ENCODE results near the gene BICDL1. TPM values are rescaled to one million over a fixed set of nuclear protein-coding genes. Genes with fewer than 3 reads are reported as not detected.

Gene BICDL1
- total RNA-seq, 1 experiment from 2014 or later = 3.6 TPM

- ATAC-seq = no peak
- POLR2A ChIA-PET (ENCODE audit: unreplicated experiment) = no interaction called here
- BruUV-seq (replicated peaks) = no TSS peak
Observed at GRCh38 chr12:119949594-119949993, 39.4 kb upstream of the BICDL1 start.

GRCh38 chr12:119956047-119956446 is 33.0 kb upstream of the BICDL1 start:
- H3K36me3 ChIP-seq (ENCODE audit: low read depth, low read length) = no peaks in the 10 kb centered on the region
- no peak for ATAC-seq
- POLR2A ChIA-PET (ENCODE audit: unreplicated experiment) = no interaction called here
- H3K4me1 ChIP-seq (ENCODE audit: insufficient read depth, low read length) = no peaks in the 10 kb centered on the region
- H3K9me2 ChIP-seq (replicated peaks; ENCODE audit: low read length) = no peaks in the 10 kb centered on the region
- intact Hi-C loops (cut with micrococcal nuclease) = no loop called here
- H3F3A ChIP-seq (ENCODE audit: low read length, unreplicated experiment) = no peaks in the 10 kb centered on the region
- DNase-seq = peak; percentile 13
- no peaks in the 10 kb centered on the region for H3K79me2 ChIP-seq (ENCODE audit: low read length)
- H3K27me3 ChIP-seq (ENCODE audit: low read length) = no peaks in the 10 kb centered on the region
- no peaks in the 10 kb centered on the region for H4K20me1 ChIP-seq (ENCODE audit: low read length)
- H3K9ac ChIP-seq (ENCODE audit: low read length) = no peak overlapping the region
- H3K9me3 ChIP-seq (ENCODE audit: low read length) = peaks cover 21% of the 10 kb centered on the region
- TF ChIP-seq EZH2phosphoT487 (IDR thresholded peaks at IDR 0.05; ENCODE audit: borderline replicate concordance, low read length) (no peak), CTCF (conservative IDR thresholded peaks at IDR 0.05; ENCODE audit: low read depth, low read length) (peak; percentile 36)
- no peak overlapping the region for H3K4me3 ChIP-seq (ENCODE audit: low read length)
- H2AFZ ChIP-seq (ENCODE audit: low read length) = no peak overlapping the region
- H3K27ac ChIP-seq (ENCODE audit: low read length) = no peak overlapping the region
- CTCF ChIA-PET = no interaction called here
- no TSS peak for BruUV-seq (replicated peaks)
- H3K4me2 ChIP-seq (ENCODE audit: low read length) = no peak overlapping the region

More at GRCh38 chr12:119949594-119949993, 39.4 kb upstream of the BICDL1 start:
- TF ChIP-seq EZH2 (IDR thresholded peaks at IDR 0.05; ENCODE audit: low read length, unreplicated experiment) (no peak), CTCF (conservative IDR thresholded peaks at IDR 0.05; ENCODE audit: low read depth, low read length) (no peak), EZH2phosphoT487 (IDR thresholded peaks at IDR 0.05; ENCODE audit: borderline replicate concordance, low read length) (no peak)
- Histone ChIP-seq H3K9me2 (replicated peaks; ENCODE audit: low read length) (no peaks in the 10 kb centered on the region), H3K4me1 (ENCODE audit: insufficient read depth, low read length) (no peaks in the 10 kb centered on the region), H2AFZ (ENCODE audit: low read length) (no peak overlapping the region), H3K9ac (ENCODE audit: low read length) (no peak overlapping the region), H4K20me1 (ENCODE audit: low read length) (no peaks in the 10 kb centered on the region), H3K4me3 (ENCODE audit: low read length) (no peak overlapping the region), H3K4me2 (ENCODE audit: low read length) (no peak overlapping the region), H3K9me3 (ENCODE audit: low read length) (no peaks in the 10 kb centered on the region), H3K79me2 (ENCODE audit: low read length) (no peaks in the 10 kb centered on the region), H3K36me3 (ENCODE audit: low read depth, low read length) (no peaks in the 10 kb centered on the region), H3K27me3 (ENCODE audit: low read length) (no peaks in the 10 kb centered on the region), H3F3A (ENCODE audit: low read length, unreplicated experiment) (no peaks in the 10 kb centered on the region), H3K27ac (ENCODE audit: low read length) (no peak overlapping the region)
- DNase-seq = no peak
- intact Hi-C loops (cut with micrococcal nuclease) = no loop called here
- CTCF ChIA-PET = no interaction called here

- H3K4me1 ChIP-seq (ENCODE audit: insufficient read depth, low read length) = no peaks in the 10 kb centered on the region
- no peak overlapping the region for H2AFZ ChIP-seq (ENCODE audit: low read length)
- ChIA-PET POLR2A (ENCODE audit: unreplicated experiment) (no interaction called here), CTCF (no interaction called here)
- DNase-seq (no peak), ATAC-seq (no peak)
- H3K27ac ChIP-seq (ENCODE audit: low read length) = no peak overlapping the region
- H3K9me2 ChIP-seq (replicated peaks; ENCODE audit: low read length) = no peaks in the 10 kb centered on the region
- no peaks in the 10 kb centered on the region for H3F3A ChIP-seq (ENCODE audit: low read length, unreplicated experiment)
- no peaks in the 10 kb centered on the region for H3K36me3 ChIP-seq (ENCODE audit: low read depth, low read length)
- no peaks in the 10 kb centered on the region for H3K27me3 ChIP-seq (ENCODE audit: low read length)
- H3K9me3 ChIP-seq (ENCODE audit: low read length) = peaks cover 21% of the 10 kb centered on the region
- H3K4me2 ChIP-seq (ENCODE audit: low read length) = no peak overlapping the region
- no peak for TF ChIP-seq EZH2 (IDR thresholded peaks at IDR 0.05; ENCODE audit: low read length, unreplicated experiment)
- no peak for TF ChIP-seq EZH2phosphoT487 (IDR thresholded peaks at IDR 0.05; ENCODE audit: borderline replicate concordance, low read length)
- no peak for TF ChIP-seq CTCF (conservative IDR thresholded peaks at IDR 0.05; ENCODE audit: low read depth, low read length)
- BruUV-seq (replicated peaks) = no TSS peak
- H4K20me1 ChIP-seq (ENCODE audit: low read length) = no peaks in the 10 kb centered on the region
- intact Hi-C loops (cut with micrococcal nuclease) = no loop called here
- no peak overlapping the region for H3K4me3 ChIP-seq (ENCODE audit: low read length)
- no peak overlapping the region for H3K9ac ChIP-seq (ENCODE audit: low read length)
- H3K79me2 ChIP-seq (ENCODE audit: low read length) = no peaks in the 10 kb centered on the region
Observed at GRCh38 chr12:119957135-119957534, 31.9 kb upstream of the BICDL1 start.

All from PC-3 (cell line).